Natural killer cell (primary cell): Measurements from ENCODE around the gene CAMTA1. TPM values are rescaled to one million over a fixed set of nuclear protein-coding genes. Genes with fewer than 3 reads are reported as not detected.

Experiments
- ATAC-seq, 3 donors: fragments of 150-1000 bp in 2 of 3; fragments of 200-7000 bp in 1 of 3; cut with Tn5 transposase; 1 replicate in 1 of 3; 2 replicates in 2 of 3; pipeline ENCODE4 v1.10.0; 2021; ENCODE audit warnings: mild to moderate bottlenecking in 2 of 3, moderate library complexity in 2 of 3
- DNase-seq, 2 donors: peaks; one replicate each; pipeline versions ENCODE4 v3.0.0 to v3.0.0-alpha.2; 2013 to 2021; ENCODE audit warnings: mixed read lengths in 1 of 2
- H3K27ac ChIP-seq: one replicate; pipeline ENCODE4 v1.5.1; 2013; ENCODE audit warnings: mild to moderate bottlenecking, low read length
- H3K27me3 ChIP-seq: one replicate; pipeline ENCODE4 v1.6.1; 2013; ENCODE audit warnings: low read length; ENCODE audit not compliant: control insufficient read depth, insufficient read depth
- H3K36me3 ChIP-seq: one replicate; pipeline ENCODE4 v1.6.1; 2013; ENCODE audit warnings: low read length; ENCODE audit not compliant: control insufficient read depth, insufficient read depth
- H3K4me1 ChIP-seq: one replicate; pipeline ENCODE4 v1.6.1; 2013; ENCODE audit warnings: low read length; ENCODE audit not compliant: control insufficient read depth, insufficient read depth
- H3K4me3 ChIP-seq: one replicate; pipeline ENCODE4 v1.5.1; 2013; ENCODE audit warnings: low read length
- H3K9me3 ChIP-seq: one replicate; pipeline ENCODE4 v1.6.1; 2013; ENCODE audit warnings: low read length; ENCODE audit not compliant: control insufficient read depth, insufficient read depth
- H3K27ac Mint-ChIP-seq, 2 donors: one replicate each; pipeline ENCODE4 v1.8.0; 2022; ENCODE audit warnings: mild to moderate bottlenecking in 2 of 2, mixed read lengths in 2 of 2, moderate library complexity in 1 of 2
- H3K27me3 Mint-ChIP-seq, 2 donors: one replicate each; pipeline ENCODE4 v1.8.0; 2022; ENCODE audit warnings: low read depth in 2 of 2, mixed read lengths in 2 of 2
- H3K36me3 Mint-ChIP-seq: one replicate; pipeline ENCODE4 v1.8.0; 2022; ENCODE audit warnings: mixed read lengths
- H3K4me1 Mint-ChIP-seq, 2 donors: one replicate each; pipeline ENCODE4 v1.8.0; 2022; ENCODE audit warnings: mixed read lengths in 2 of 2
- H3K4me3 Mint-ChIP-seq: one replicate; pipeline ENCODE4 v1.8.0; 2022; ENCODE audit warnings: mild to moderate bottlenecking, moderate library complexity, mixed read lengths
- H3K9me3 Mint-ChIP-seq, 2 donors: one replicate each; pipeline ENCODE4 v1.8.0; 2022; ENCODE audit warnings: mixed read lengths in 2 of 2
- WGBS: methylation state at CpG from one replicate; pipeline ENCODE4 v1.1.7; 2013; ENCODE audit warnings: missing lambda C conversion rate; ENCODE audit not compliant: insufficient coverage; 5-methylcytosine and 5-hydroxymethylcytosine counted together
- intact Hi-C: fragments of 100-400 bp; cut with micrococcal nuclease; formaldehyde crosslinking; loops from one replicate; pipeline ENCODE4 v1.14.2; 2022
- total RNA-seq, 4 donors: library from RNA; stranded (reverse); fragments of 120-200 nt in 1 of 4; gene quantifications; one replicate each; pipeline versions ENCODE4 v1.2.3 to v1.2.4, GENCODE V29; 2013 to 2022
- TF ChIP-seq, protein P1 (sequence below): fragments of 200-600 bp; IDR thresholded peaks from one replicate; pipeline ENCODE4 v1.8.0; 2022; ENCODE audit warnings: antibody characterized with exemption

The CAMTA1 gene
- total RNA-seq, 3 donors from 2014 or later (not counting 1 experiment from before 2014, with no cell fraction given) = 40.6 to 53.3 (median 44.9) TPM

- Mint-ChIP-seq H3K4me3 (no peak overlapping the region), H3K36me3 (no peaks in the 10 kb centered on the region), H3K4me1 (no peaks in the 10 kb centered on the region), H3K27ac (no peak overlapping the region), H3K9me3 (no peaks in the 10 kb centered on the region), H3K27me3 (peaks cover 20 to 25% of the 10 kb centered on the region in 2 donors)
- Histone ChIP-seq H3K27ac (no peak overlapping the region), H3K9me3 (no peaks in the 10 kb centered on the region), H3K36me3 (no peaks in the 10 kb centered on the region), H3K27me3 (no peaks in the 10 kb centered on the region), H3K4me3 (no peak overlapping the region), H3K4me1 (no peaks in the 10 kb centered on the region)
- no CpG with 5 or more reads among the region's 1 CpG for WGBS
- no peak for DNase-seq
- intact Hi-C loops = no loop called here
- ATAC-seq = no peak
- TF ChIP-seq, protein P1, sequence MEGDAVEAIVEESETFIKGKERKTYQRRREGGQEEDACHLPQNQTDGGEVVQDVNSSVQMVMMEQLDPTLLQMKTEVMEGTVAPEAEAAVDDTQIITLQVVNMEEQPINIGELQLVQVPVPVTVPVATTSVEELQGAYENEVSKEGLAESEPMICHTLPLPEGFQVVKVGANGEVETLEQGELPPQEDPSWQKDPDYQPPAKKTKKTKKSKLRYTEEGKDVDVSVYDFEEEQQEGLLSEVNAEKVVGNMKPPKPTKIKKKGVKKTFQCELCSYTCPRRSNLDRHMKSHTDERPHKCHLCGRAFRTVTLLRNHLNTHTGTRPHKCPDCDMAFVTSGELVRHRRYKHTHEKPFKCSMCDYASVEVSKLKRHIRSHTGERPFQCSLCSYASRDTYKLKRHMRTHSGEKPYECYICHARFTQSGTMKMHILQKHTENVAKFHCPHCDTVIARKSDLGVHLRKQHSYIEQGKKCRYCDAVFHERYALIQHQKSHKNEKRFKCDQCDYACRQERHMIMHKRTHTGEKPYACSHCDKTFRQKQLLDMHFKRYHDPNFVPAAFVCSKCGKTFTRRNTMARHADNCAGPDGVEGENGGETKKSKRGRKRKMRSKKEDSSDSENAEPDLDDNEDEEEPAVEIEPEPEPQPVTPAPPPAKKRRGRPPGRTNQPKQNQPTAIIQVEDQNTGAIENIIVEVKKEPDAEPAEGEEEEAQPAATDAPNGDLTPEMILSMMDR = no peak
Measured at GRCh38 chr1:7171168-7171567, 385.9 kb downstream of the CAMTA1 start.

DNA sequence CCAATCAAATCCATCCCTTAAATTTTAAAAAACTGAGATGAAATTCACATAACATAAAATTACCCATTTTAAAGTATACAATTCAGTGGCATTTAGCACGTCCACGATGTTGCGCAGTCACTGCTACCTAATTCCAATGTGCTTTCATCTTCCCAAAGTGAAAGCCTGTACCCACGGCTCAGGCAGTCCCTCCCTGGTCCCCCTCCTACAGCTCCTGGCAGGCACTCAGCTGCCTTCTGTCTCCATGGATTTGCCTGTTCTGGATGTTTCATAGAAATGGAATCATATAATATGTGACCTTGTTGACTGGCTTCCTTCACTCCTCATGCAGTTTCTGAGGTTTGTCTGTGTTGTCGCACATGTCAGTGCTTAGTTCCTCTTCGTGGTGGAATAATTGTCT is 386.3 kb downstream of the CAMTA1 start:
- H3K27me3 ChIP-seq = no peaks in the 10 kb centered on the region
- H3K9me3 ChIP-seq = no peaks in the 10 kb centered on the region
- H3K4me3 ChIP-seq = no peak overlapping the region
- H3K36me3 ChIP-seq = no peaks in the 10 kb centered on the region
- intact Hi-C loops = no loop called here
- ATAC-seq (no peak), DNase-seq (no peak)
- TF ChIP-seq, protein P1 = no peak
- Mint-ChIP-seq H3K27me3 (peaks cover 20 to 25% of the 10 kb centered on the region in 2 donors), H3K4me1 (no peaks in the 10 kb centered on the region), H3K4me3 (no peak overlapping the region), H3K9me3 (no peaks in the 10 kb centered on the region), H3K36me3 (no peaks in the 10 kb centered on the region), H3K27ac (no peak overlapping the region)
- no peaks in the 10 kb centered on the region for H3K4me1 ChIP-seq
- no peak overlapping the region for H3K27ac ChIP-seq
- WGBS = 70% methylated on average over 5 of the region's 6 CpGs

- no peaks in the 10 kb centered on the region for H3K4me1 ChIP-seq
- WGBS = 91% methylated on average over 14 of the region's 14 CpGs
- Mint-ChIP-seq H3K4me3 (no peak overlapping the region), H3K4me1 (no peaks in the 10 kb centered on the region), H3K9me3 (peaks cover 0 to under 1% of the 10 kb centered on the region in 2 donors), H3K36me3 (no peaks in the 10 kb centered on the region), H3K27ac (no peak overlapping the region), H3K27me3 (peaks cover 20 to 29% of the 10 kb centered on the region in 2 donors)
- DNase-seq = no peak
- ATAC-seq = no peak
- TF ChIP-seq, protein P1 = no peak
- no peaks in the 10 kb centered on the region for H3K27me3 ChIP-seq
- H3K27ac ChIP-seq = no peak overlapping the region
- intact Hi-C loops = no loop called here
- H3K36me3 ChIP-seq = no peaks in the 10 kb centered on the region
- H3K9me3 ChIP-seq = no peaks in the 10 kb centered on the region
- H3K4me3 ChIP-seq = no peak overlapping the region
Measured at GRCh38 chr1:7172804-7173203, 387.6 kb downstream of the CAMTA1 start.

- TF ChIP-seq, protein P1 = no peak
- intact Hi-C loops = no loop called here
- Mint-ChIP-seq H3K27ac (no peak overlapping the region), H3K36me3 (no peaks in the 10 kb centered on the region), H3K9me3 (peaks cover under 1 to 2% of the 10 kb centered on the region in 2 donors), H3K27me3 (peaks cover 21 to 41% of the 10 kb centered on the region in 2 donors), H3K4me3 (no peak overlapping the region), H3K4me1 (no peaks in the 10 kb centered on the region)
- 84% methylated on average over 12 of the region's 12 CpGs for WGBS
- ATAC-seq = no peak
- no peak overlapping the region for H3K27ac ChIP-seq
- H3K4me3 ChIP-seq = no peak overlapping the region
- H3K4me1 ChIP-seq = no peaks in the 10 kb centered on the region
- H3K9me3 ChIP-seq = no peaks in the 10 kb centered on the region
- H3K36me3 ChIP-seq = no peaks in the 10 kb centered on the region
- no peak for DNase-seq
- H3K27me3 ChIP-seq = no peaks in the 10 kb centered on the region
Measured at GRCh38 chr1:7174561-7174960, 389.3 kb downstream of the CAMTA1 start.
